Endothelial cell of umbilical vein (primary cell): Measurements from ENCODE around the gene ZNF689. TPM values are rescaled to one million over a fixed set of nuclear protein-coding genes. Genes with fewer than 3 reads are reported as not detected.

ENCODE experiments used
- BruUV-seq: library from RNA; stranded (reverse); fragments of 400-500 nt; replicated peaks from 2 replicates; lab custom pipeline; 2021; lab: Mats Ljungman, UMichigan
- CTCF ChIA-PET: fragments of 300-600, 350-600 bp; sonication (Branson Sonifier 250); formaldehyde crosslinking; loops from one replicate; lab custom pipeline; 2021; ENCODE audit warnings: antibody characterized with exemption, inconsistent platforms; lab: Charles Lee
- POLR2A ChIA-PET: fragments of 300-600, 350-600 bp; sonication (Branson Sonifier 250); formaldehyde crosslinking; loops from one replicate; lab custom pipeline; 2021; ENCODE audit warnings: antibody characterized with exemption, inconsistent platforms; lab: Charles Lee
- DNase-seq: peaks from one replicate; pipeline ENCODE4 v3.0.0-alpha.2; 2011; ENCODE audit warnings: low read depth, low spot score
- FAIRE-seq: peaks from 2 replicates; lab custom pipeline; 2011; peaks lifted over from hg19 to GRCh38; lab: Jason Lieb, UNC
- H2AFZ ChIP-seq: 2 replicates; pipeline ENCODE4 v1.6.0; 2012; ENCODE audit warnings: low read depth, low read length, control low read depth, inconsistent platforms
- H3K27ac ChIP-seq: 2 replicates; pipeline ENCODE4 v1.5.1; 2011; ENCODE audit warnings: low read depth, mild to moderate bottlenecking, control low read depth, low read length, moderate library complexity; ENCODE audit not compliant: insufficient read depth
- H3K27me3 ChIP-seq, 2 experiments: 2 replicates each; pipeline versions ENCODE4 v1.6.0 to v1.6.1; 2011; ENCODE audit warnings: low read length in 2 of 2, mixed read lengths in 1 of 2; ENCODE audit not compliant: control insufficient read depth in 2 of 2, insufficient read depth in 2 of 2
- H3K36me3 ChIP-seq, 2 experiments: 2 replicates in 1 of 2; 3 replicates in 1 of 2; pipeline ENCODE4 v1.5.1; 2011; ENCODE audit warnings: low read length in 2 of 2, mild to moderate bottlenecking in 1 of 2, moderate library complexity in 1 of 2; ENCODE audit not compliant: control insufficient read depth in 2 of 2, insufficient read depth in 2 of 2; ENCODE audit errors: extremely low read depth in 1 of 2
- H3K4me1 ChIP-seq: 3 replicates; pipeline ENCODE4 v1.5.1; 2011; ENCODE audit warnings: mild to moderate bottlenecking, low read length; ENCODE audit not compliant: control insufficient read depth, insufficient read depth; ENCODE audit errors: extremely low read depth
- H3K4me2 ChIP-seq: 2 replicates; pipeline ENCODE4 v1.6.1; 2011; ENCODE audit warnings: low read length, control low read depth, mixed read lengths; ENCODE audit not compliant: insufficient read depth
- H3K4me3 ChIP-seq, 3 experiments: fragments of 200-600 bp in 1 of 3; sonication (generic), shearing (Covaris generic) in 1 of 3; replicated peaks in 1 of 3; 2 replicates each; pipeline ENCODE4 v1.5.1; 2011 to 2016; ENCODE audit warnings: control low read depth in 3 of 3, low read length in 3 of 3, mild to moderate bottlenecking in 2 of 3, inconsistent platforms in 1 of 3, low read depth in 1 of 3, moderate library complexity in 1 of 3; ENCODE audit not compliant: insufficient read depth in 1 of 3
- H3K79me2 ChIP-seq: 2 replicates; pipeline ENCODE4 v1.6.0; 2012; ENCODE audit warnings: low read length, inconsistent platforms; ENCODE audit not compliant: control insufficient read depth, insufficient read depth
- H3K9ac ChIP-seq: replicated peaks from 2 replicates; pipeline ENCODE3; 2011; ENCODE audit warnings: low read length, control low read depth; ENCODE audit not compliant: insufficient read depth; ENCODE audit errors: extremely low read depth
- H3K9me1 ChIP-seq: replicated peaks from 3 replicates; pipeline ENCODE4 v1.6.0; 2011; ENCODE audit warnings: mild to moderate bottlenecking, low read length; ENCODE audit not compliant: control insufficient read depth, insufficient read depth; ENCODE audit errors: extremely low read depth
- H3K9me3 ChIP-seq: replicated peaks from 2 replicates; pipeline ENCODE4 v1.5.1; 2012; ENCODE audit warnings: low read length, inconsistent platforms; ENCODE audit not compliant: control insufficient read depth, insufficient read depth
- H4K20me1 ChIP-seq: replicated peaks from 2 replicates; pipeline ENCODE3; 2011; ENCODE audit warnings: mild to moderate bottlenecking, low read length; ENCODE audit not compliant: control insufficient read depth, insufficient read depth; ENCODE audit errors: extremely low read depth
- FOS ChIP-seq: IDR thresholded peaks from 2 replicates; pipeline ENCODE4 v1.6.1; 2011; ENCODE audit warnings: mild to moderate bottlenecking, low read length, moderate library complexity, borderline replicate concordance; ENCODE audit not compliant: insufficient read depth
- JUN ChIP-seq: IDR thresholded peaks from 2 replicates; pipeline ENCODE4 v1.6.1; 2011; ENCODE audit warnings: borderline replicate concordance, low read depth; ENCODE audit not compliant: insufficient read length, insufficient read depth
- MYC ChIP-seq: IDR thresholded peaks from one replicate; pipeline ENCODE4 v1.6.1; 2011; ENCODE audit warnings: mild to moderate bottlenecking, low read depth, low read length
- POLR2A ChIP-seq: IDR thresholded peaks from 2 replicates; pipeline ENCODE4 v1.6.1; 2012; ENCODE audit warnings: low read depth, mild to moderate bottlenecking, control low read depth, low read length
- POLR2AphosphoS5 ChIP-seq: IDR thresholded peaks from 2 replicates; pipeline ENCODE4 v1.6.1; 2012; ENCODE audit warnings: low read depth, mild to moderate bottlenecking, control low read depth, low read length, moderate library complexity; ENCODE audit not compliant: insufficient read depth
- dilution Hi-C: fragments of 300-500 bp; cut with MboI; formaldehyde crosslinking; loops from one replicate; pipeline ENCODE4 v1.15.0; 2019; ENCODE audit warnings: low sequenced_read_pairs; ENCODE audit not compliant: extremely low pct_ligation_motif_present
- intact Hi-C: fragments of 100-400 bp; cut with micrococcal nuclease; formaldehyde crosslinking; loops from one replicate; pipeline ENCODE4 v1.10.0; 2022
- polyA plus RNA-seq, 4 experiments: library from polyadenylated mRNA; depleted of rRNA in 3 of 4; stranded (reverse) in 3 of 4; unstranded in 1 of 4; fragments of >200 nt; gene quantifications; 2 replicates each; pipeline versions ENCODE4 v1.2.1 to v1.2.3, GENCODE V29; 2011 to 2012; ENCODE audit warnings: missing spikeins in 1 of 4
- total RNA-seq: library from RNA; stranded (reverse); gene quantifications from 2 replicates; pipeline ENCODE4 v1.2.3, GENCODE V29; 2021
- TF ChIP-seq, protein P1 (sequence below), 2 donors: IDR thresholded peaks; 1 replicate in 1 of 2; 2 replicates in 1 of 2; pipeline ENCODE4 v1.5.1; 2011; ENCODE audit warnings: low read length in 2 of 2, mild to moderate bottlenecking in 2 of 2, moderate library complexity in 2 of 2, control low read depth in 1 of 2, inconsistent platforms in 1 of 2, low read depth in 1 of 2; ENCODE audit not compliant: insufficient read depth in 1 of 2; ENCODE audit errors: extremely low read depth in 1 of 2

ZNF689 gene
- total and polyA plus RNA-seq, 2 donors (not counting 3 experiments of a cell fraction or from before 2014, with no cell fraction given), result 7.5 to 8.4 TPM

DNA sequence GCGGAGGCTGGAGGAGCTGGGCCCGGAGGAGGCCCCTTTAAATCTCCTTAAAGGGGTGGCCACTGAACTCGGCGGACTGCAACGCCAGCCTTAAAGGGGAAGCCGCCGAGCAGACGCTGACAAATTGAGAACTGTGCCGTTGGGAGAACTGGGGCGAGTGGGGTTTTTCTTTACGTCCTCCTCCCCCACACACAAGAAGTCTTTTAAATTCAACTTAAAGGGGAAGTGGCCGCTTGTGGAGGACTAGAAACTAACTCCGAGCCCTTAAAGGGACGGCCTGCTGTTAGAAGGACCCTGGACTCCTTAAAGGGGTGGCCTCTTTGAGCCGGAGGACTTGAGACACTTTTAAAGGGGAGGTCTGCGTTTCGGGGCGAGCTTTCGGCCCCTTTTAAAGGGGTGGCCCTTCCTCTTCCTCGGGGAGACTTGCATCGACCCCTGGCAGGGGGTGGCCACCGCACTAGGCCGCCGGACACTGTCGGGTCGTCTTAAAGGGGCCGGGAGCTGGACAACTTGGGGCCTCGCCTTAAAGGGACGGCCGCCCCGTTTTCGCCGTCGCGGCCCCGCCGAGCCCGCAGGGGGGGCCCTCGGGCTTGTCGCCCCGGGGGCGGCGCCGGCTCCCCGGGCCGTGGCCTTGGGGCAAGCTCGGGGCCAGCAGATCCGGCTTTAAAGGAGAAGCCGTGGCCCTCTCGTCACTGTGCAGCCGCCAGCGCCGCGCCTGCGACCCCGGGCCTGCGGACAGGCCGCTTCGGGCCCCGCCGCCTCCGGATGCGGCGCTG lies 48.7 kb upstream of the ZNF689 start:
- peak overlapping the region; percentile 4 for H3K4me2 ChIP-seq
- CTCF ChIA-PET, result interaction anchor here (1.0 to 2.5 kb wide), 8 partner anchors 9 to 229 kb away, joined by 3 to 26 read pairs (median 6); partner anchors contain the start of genes DCTPP1 and PRR14
- peak overlapping the region; percentile 23 for H2AFZ ChIP-seq
- TF ChIP-seq POLR2A (peak; percentile 38), JUN (no peak), POLR2AphosphoS5 (peak; percentile 45), MYC (no peak), FOS (no peak)
- TF ChIP-seq, protein P1, sequence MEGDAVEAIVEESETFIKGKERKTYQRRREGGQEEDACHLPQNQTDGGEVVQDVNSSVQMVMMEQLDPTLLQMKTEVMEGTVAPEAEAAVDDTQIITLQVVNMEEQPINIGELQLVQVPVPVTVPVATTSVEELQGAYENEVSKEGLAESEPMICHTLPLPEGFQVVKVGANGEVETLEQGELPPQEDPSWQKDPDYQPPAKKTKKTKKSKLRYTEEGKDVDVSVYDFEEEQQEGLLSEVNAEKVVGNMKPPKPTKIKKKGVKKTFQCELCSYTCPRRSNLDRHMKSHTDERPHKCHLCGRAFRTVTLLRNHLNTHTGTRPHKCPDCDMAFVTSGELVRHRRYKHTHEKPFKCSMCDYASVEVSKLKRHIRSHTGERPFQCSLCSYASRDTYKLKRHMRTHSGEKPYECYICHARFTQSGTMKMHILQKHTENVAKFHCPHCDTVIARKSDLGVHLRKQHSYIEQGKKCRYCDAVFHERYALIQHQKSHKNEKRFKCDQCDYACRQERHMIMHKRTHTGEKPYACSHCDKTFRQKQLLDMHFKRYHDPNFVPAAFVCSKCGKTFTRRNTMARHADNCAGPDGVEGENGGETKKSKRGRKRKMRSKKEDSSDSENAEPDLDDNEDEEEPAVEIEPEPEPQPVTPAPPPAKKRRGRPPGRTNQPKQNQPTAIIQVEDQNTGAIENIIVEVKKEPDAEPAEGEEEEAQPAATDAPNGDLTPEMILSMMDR (IDR thresholded peaks at IDR 0.05; ENCODE audit: extremely low read depth in 1 of 2, insufficient read depth in 1 of 2, low read depth in 1 of 2, low read length in 2 of 2), result peak in 1 of 2 donors; percentile 14
- no peaks in the 10 kb centered on the region for H4K20me1 ChIP-seq
- peaks cover 43% of the 10 kb centered on the region for H3K79me2 ChIP-seq
- POLR2A ChIA-PET, result interaction anchor here (0.9 to 1.2 kb wide), 4 partner anchors 9 to 146 kb away, joined by 3 to 5 read pairs (median 4); partner anchors contain the start of gene SRCAP
- H3K9me3 ChIP-seq, result no peaks in the 10 kb centered on the region
- H3K27ac ChIP-seq, result peak overlapping the region; percentile 96
- no peak for FAIRE-seq
- DNase-seq, result no peak
- peaks cover 21% of the 10 kb centered on the region for H3K4me1 ChIP-seq
- intact Hi-C loops (loop anchor here (1.0 to 10.0 kb wide), 10 partner anchors 9 to 594 kb away; partner anchors contain the start of genes ALDOA, FBXL19, PRR14 and TBC1D10B), dilution Hi-C loops (no loop called here)
- peak overlapping the region; percentile 40 to 90 (median 59) for H3K4me3 ChIP-seq
- peak overlapping the region; percentile 98 for H3K9ac ChIP-seq
- H3K36me3 ChIP-seq, result peaks cover 17 to 44% of the 10 kb centered on the region in 2 experiments
- H3K27me3 ChIP-seq, result no peaks in the 10 kb centered on the region
- H3K9me1 ChIP-seq, result no peaks in the 10 kb centered on the region
- BruUV-seq, result TSS peak; percentile 76
